Measurements from ENCODE around the gene PHACTR4.

DNA sequence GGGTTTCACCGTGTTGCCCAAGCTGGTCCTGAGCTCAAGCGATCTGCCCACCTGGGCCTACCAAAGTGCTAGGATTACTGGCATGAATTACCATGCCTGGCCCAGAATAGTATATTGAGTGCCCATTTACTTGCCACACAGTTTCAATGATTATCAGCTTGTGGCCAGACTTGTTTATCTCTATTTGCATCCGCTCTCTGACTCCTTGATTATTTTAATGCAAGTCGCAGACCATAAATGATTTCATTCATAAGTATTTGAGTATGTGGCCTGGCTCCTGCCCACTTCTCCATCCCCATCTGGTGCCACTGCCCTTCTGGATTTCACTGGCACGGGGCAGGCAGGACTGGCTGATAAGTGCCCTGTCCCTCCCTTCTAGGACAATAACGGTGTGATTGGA is 165.1 kb downstream of the PHACTR4 start:
- TF ChIP-seq, protein P1, sequence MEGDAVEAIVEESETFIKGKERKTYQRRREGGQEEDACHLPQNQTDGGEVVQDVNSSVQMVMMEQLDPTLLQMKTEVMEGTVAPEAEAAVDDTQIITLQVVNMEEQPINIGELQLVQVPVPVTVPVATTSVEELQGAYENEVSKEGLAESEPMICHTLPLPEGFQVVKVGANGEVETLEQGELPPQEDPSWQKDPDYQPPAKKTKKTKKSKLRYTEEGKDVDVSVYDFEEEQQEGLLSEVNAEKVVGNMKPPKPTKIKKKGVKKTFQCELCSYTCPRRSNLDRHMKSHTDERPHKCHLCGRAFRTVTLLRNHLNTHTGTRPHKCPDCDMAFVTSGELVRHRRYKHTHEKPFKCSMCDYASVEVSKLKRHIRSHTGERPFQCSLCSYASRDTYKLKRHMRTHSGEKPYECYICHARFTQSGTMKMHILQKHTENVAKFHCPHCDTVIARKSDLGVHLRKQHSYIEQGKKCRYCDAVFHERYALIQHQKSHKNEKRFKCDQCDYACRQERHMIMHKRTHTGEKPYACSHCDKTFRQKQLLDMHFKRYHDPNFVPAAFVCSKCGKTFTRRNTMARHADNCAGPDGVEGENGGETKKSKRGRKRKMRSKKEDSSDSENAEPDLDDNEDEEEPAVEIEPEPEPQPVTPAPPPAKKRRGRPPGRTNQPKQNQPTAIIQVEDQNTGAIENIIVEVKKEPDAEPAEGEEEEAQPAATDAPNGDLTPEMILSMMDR (conservative IDR thresholded peaks at IDR 0.05 in 1 of 2, IDR thresholded peaks at IDR 0.05 in 1 of 2; ENCODE audit: extremely low read depth in 1 of 2, insufficient read depth in 1 of 2, low read depth in 1 of 2, low read length in 2 of 2), result no peak
- no peak for TF ChIP-seq EZH2 (IDR thresholded peaks at IDR 0.05; ENCODE audit: borderline replicate concordance, low read length)

All from mammary epithelial cell (primary cell).